Brain microvascular endothelial cell (primary cell): ENCODE results near the gene MUC3A.

Experiments used
- DNase-seq: peaks from one replicate; pipeline ENCODE4 v3.0.0-alpha.2; 2020
- H3K27ac ChIP-seq: fragments of 250-450 bp; sonication (Bioruptor Pico); 2 replicates; pipeline ENCODE4 v1.5.1; 2020; ENCODE audit warnings: mild to moderate bottlenecking, moderate library complexity
- H3K27me3 ChIP-seq: fragments of 250-450 bp; sonication (Bioruptor Pico); replicated peaks from 2 replicates; pipeline ENCODE4 v1.5.1; 2020; ENCODE audit warnings: mild to moderate bottlenecking
- H3K36me3 ChIP-seq: fragments of 250-450 bp; sonication (Bioruptor Pico); replicated peaks from 2 replicates; pipeline ENCODE4 v1.5.1; 2020; ENCODE audit warnings: mild to moderate bottlenecking
- H3K4me3 ChIP-seq: 2 replicates; pipeline ENCODE4 v1.5.1; 2011; ENCODE audit warnings: low read depth, mild to moderate bottlenecking, control low read depth, low read length, moderate library complexity
- CTCF ChIP-seq: IDR thresholded peaks from 2 replicates; pipeline ENCODE4 v1.5.1; 2011; ENCODE audit warnings: low read depth, mild to moderate bottlenecking, moderate library complexity, low read length, control low read depth, inconsistent platforms; ENCODE audit errors: missing control alignments
- in situ Hi-C: cut with HindIII; loops from 2 replicates; pipeline ENCODE4 v1.10.0; 2017; ENCODE audit warnings: low sequenced_read_pairs, low pct_ligation_motif_present

The MUC3A gene

GRCh38 chr7:100951888-100952560 is 2.7 kb downstream of the MUC3A start:
- peaks cover 9% of the 10 kb centered on the region for H3K27me3 ChIP-seq
- TF ChIP-seq CTCF: no peak
- in situ Hi-C loops: no loop called here

GRCh38 chr7:100952641-100953040 is 3.3 kb downstream of the MUC3A start:
- Histone ChIP-seq H3K27ac (no peak overlapping the region), H3K36me3 (no peaks in the 10 kb centered on the region), H3K27me3 (peaks cover 9% of the 10 kb centered on the region), H3K4me3 (no peak overlapping the region)
- no peak for TF ChIP-seq CTCF
- in situ Hi-C loops: no loop called here
- DNase-seq: no peak

More at GRCh38 chr7:100951888-100952560, 2.7 kb downstream of the MUC3A start:
- no peaks in the 10 kb centered on the region for H3K36me3 ChIP-seq
- H3K27ac ChIP-seq: no peak overlapping the region
- DNase-seq: no peak
- H3K4me3 ChIP-seq: no peak overlapping the region

GRCh38 chr7:100957832-100958421 is 8.6 kb downstream of the MUC3A start:
- peaks cover 10% of the 10 kb centered on the region for H3K27me3 ChIP-seq
- H3K36me3 ChIP-seq: no peaks in the 10 kb centered on the region
- H3K4me3 ChIP-seq: no peak overlapping the region
- TF ChIP-seq CTCF: no peak
- no peak overlapping the region for H3K27ac ChIP-seq
- in situ Hi-C loops: no loop called here
- no peak for DNase-seq

GRCh38 chr7:100959894-100960293 is 10.6 kb downstream of the MUC3A start:
- no peak overlapping the region for H3K4me3 ChIP-seq
- H3K27ac ChIP-seq: no peak overlapping the region
- H3K36me3 ChIP-seq: no peaks in the 10 kb centered on the region
- H3K27me3 ChIP-seq: peaks cover 19% of the 10 kb centered on the region
- TF ChIP-seq CTCF: no peak
- in situ Hi-C loops: no loop called here
- DNase-seq: no peak

GRCh38 chr7:100962537-100962936 is 13.2 kb downstream of the MUC3A start:
- TF ChIP-seq CTCF: no peak
- no peak for DNase-seq
- H3K27ac ChIP-seq: no peak overlapping the region
- in situ Hi-C loops: no loop called here
- H3K4me3 ChIP-seq: no peak overlapping the region
- no peaks in the 10 kb centered on the region for H3K36me3 ChIP-seq
- H3K27me3 ChIP-seq: peaks cover 44% of the 10 kb centered on the region
